Endothelial cell of umbilical vein (primary cell): ENCODE data around the gene KRTAP17-1.

ENCODE experiments used
- EZH2 ChIP-seq: IDR thresholded peaks from 2 replicates; pipeline ENCODE4 v1.6.1; 2012; ENCODE audit warnings: borderline replicate concordance, low read depth, mild to moderate bottlenecking, moderate library complexity, low read length, inconsistent platforms; ENCODE audit not compliant: severe bottlenecking
- FOS ChIP-seq: IDR thresholded peaks from 2 replicates; pipeline ENCODE4 v1.6.1; 2011; ENCODE audit warnings: mild to moderate bottlenecking, low read length, moderate library complexity, borderline replicate concordance; ENCODE audit not compliant: insufficient read depth
- MYC ChIP-seq: IDR thresholded peaks from one replicate; pipeline ENCODE4 v1.6.1; 2011; ENCODE audit warnings: mild to moderate bottlenecking, low read depth, low read length
- POLR2A ChIP-seq: IDR thresholded peaks from 2 replicates; pipeline ENCODE4 v1.6.1; 2012; ENCODE audit warnings: low read depth, mild to moderate bottlenecking, control low read depth, low read length
- POLR2AphosphoS5 ChIP-seq: IDR thresholded peaks from 2 replicates; pipeline ENCODE4 v1.6.1; 2012; ENCODE audit warnings: low read depth, mild to moderate bottlenecking, control low read depth, low read length, moderate library complexity; ENCODE audit not compliant: insufficient read depth
- TF ChIP-seq, protein P1 (sequence below), 2 donors: IDR thresholded peaks; 1 replicate in 1 of 2; 2 replicates in 1 of 2; pipeline ENCODE4 v1.5.1; 2011; ENCODE audit warnings: low read length in 2 of 2, mild to moderate bottlenecking in 2 of 2, moderate library complexity in 2 of 2, control low read depth in 1 of 2, inconsistent platforms in 1 of 2, low read depth in 1 of 2; ENCODE audit not compliant: insufficient read depth in 1 of 2; ENCODE audit errors: extremely low read depth in 1 of 2
- TF ChIP-seq, protein P2 (sequence below): IDR thresholded peaks from 2 replicates; pipeline ENCODE4 v1.6.1; 2011; ENCODE audit not compliant: insufficient read depth, insufficient read length

DNA sequence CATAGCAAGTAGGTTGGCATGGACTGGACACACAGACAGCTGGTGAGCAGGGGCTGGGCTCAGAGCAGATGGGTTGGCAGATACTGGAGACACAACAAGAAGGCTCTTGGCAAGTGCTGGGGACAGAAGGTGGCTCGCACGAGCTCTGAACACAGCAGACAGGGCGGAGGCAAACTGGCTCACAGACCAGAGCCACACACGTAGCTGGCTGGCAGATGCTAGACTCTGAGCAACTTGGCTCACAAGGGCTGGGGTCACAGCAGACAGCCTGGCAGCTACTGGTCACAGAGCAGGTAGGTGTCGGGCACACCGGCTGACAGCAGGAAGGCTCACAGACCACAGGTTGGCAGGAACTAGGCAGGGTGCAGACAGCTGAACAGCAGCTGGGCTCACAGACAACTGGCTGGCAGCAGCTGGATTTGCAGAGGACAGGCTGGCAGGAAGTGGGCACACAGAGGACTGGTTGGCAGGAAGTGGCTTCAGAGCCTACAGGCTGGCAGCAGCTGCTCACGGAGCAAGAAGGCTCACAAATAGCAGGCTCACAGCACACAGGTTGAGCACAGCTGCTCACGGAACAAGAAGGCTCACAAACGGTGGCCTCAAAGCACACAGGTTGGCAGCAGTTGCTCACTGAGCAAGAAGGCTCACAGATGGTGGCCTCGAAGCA, 7.1 kb downstream of the KRTAP17-1 start:
- TF ChIP-seq, protein P1, sequence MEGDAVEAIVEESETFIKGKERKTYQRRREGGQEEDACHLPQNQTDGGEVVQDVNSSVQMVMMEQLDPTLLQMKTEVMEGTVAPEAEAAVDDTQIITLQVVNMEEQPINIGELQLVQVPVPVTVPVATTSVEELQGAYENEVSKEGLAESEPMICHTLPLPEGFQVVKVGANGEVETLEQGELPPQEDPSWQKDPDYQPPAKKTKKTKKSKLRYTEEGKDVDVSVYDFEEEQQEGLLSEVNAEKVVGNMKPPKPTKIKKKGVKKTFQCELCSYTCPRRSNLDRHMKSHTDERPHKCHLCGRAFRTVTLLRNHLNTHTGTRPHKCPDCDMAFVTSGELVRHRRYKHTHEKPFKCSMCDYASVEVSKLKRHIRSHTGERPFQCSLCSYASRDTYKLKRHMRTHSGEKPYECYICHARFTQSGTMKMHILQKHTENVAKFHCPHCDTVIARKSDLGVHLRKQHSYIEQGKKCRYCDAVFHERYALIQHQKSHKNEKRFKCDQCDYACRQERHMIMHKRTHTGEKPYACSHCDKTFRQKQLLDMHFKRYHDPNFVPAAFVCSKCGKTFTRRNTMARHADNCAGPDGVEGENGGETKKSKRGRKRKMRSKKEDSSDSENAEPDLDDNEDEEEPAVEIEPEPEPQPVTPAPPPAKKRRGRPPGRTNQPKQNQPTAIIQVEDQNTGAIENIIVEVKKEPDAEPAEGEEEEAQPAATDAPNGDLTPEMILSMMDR (IDR thresholded peaks at IDR 0.05; ENCODE audit: extremely low read depth in 1 of 2, insufficient read depth in 1 of 2, low read depth in 1 of 2, low read length in 2 of 2) = no peak
- TF ChIP-seq POLR2A = no peak
- no peak for TF ChIP-seq EZH2
- TF ChIP-seq MYC = no peak
- TF ChIP-seq, protein P2, sequence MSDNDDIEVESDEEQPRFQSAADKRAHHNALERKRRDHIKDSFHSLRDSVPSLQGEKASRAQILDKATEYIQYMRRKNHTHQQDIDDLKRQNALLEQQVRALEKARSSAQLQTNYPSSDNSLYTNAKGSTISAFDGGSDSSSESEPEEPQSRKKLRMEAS = no peak
- no peak for TF ChIP-seq POLR2AphosphoS5
- TF ChIP-seq FOS = no peak
